K562 (cell line): ENCODE data around the gene FAM20B. TPM values are rescaled to one million over a fixed set of nuclear protein-coding genes. Genes with fewer than 3 reads are reported as not detected.

Experiments
- AFF4 ChIP-seq: sonication (generic); formaldehyde crosslinking; IDR thresholded peaks from 2 replicates; pipeline ENCODE4 v1.8.0; 2023; ENCODE audit warnings: mild to moderate bottlenecking, missing genetic modification reagents
- ARID1B ChIP-seq: fragments of 450-650 bp; IDR thresholded peaks from 2 replicates; pipeline ENCODE4 v1.6.1; 2016; ENCODE audit warnings: antibody characterized with exemption, mild to moderate bottlenecking, inconsistent platforms
- FUS ChIP-seq: fragments of 200-400 bp; formaldehyde crosslinking; optimal IDR thresholded peaks from 2 replicates; pipeline ENCODE3; 2017; ENCODE audit warnings: low read depth, low read length
- GABPB1 ChIP-seq: sonication (generic); formaldehyde crosslinking; IDR thresholded peaks from 2 replicates; pipeline ENCODE4 v1.8.0; 2022; ENCODE audit warnings: mild to moderate bottlenecking, missing genetic modification reagents
- KLF1 ChIP-seq: fragments of 450-650 bp; IDR thresholded peaks from 2 replicates; pipeline ENCODE4 v1.6.1; 2016; ENCODE audit warnings: missing genetic modification characterization, missing compliant biosample characterization
- PHB2 ChIP-seq: fragments of 450-650 bp; IDR thresholded peaks from 2 replicates; pipeline ENCODE4 v1.6.1; 2017; ENCODE audit warnings: low read depth
- PHF8 ChIP-seq: fragments of 200-600 bp; sonication (generic); IDR thresholded peaks from 2 replicates; pipeline ENCODE4 v1.6.1; 2012; ENCODE audit warnings: mixed run types, mild to moderate bottlenecking, inconsistent platforms, low read length, moderate library complexity, borderline replicate concordance
- PKNOX1 ChIP-seq: fragments of 450-650 bp; IDR thresholded peaks from 2 replicates; pipeline ENCODE4 v1.6.1; 2016
- POLR2AphosphoS5 ChIP-seq: IDR thresholded peaks from 2 replicates; pipeline ENCODE4 v1.6.1; 2011; ENCODE audit warnings: mild to moderate bottlenecking, low read depth, low read length, moderate library complexity; ENCODE audit not compliant: control insufficient read depth, insufficient read depth
- POLR3G ChIP-seq: IDR thresholded peaks from 2 replicates; pipeline ENCODE4 v1.6.1; 2011; ENCODE audit not compliant: insufficient read length, insufficient replicate concordance; ENCODE audit errors: extremely low read depth
- PRPF4 ChIP-seq: fragments of 200-400 bp; formaldehyde crosslinking; IDR thresholded peaks from one replicate; pipeline ENCODE4 v1.6.1; 2017; ENCODE audit warnings: low read length, low read depth, mild to moderate bottlenecking; ENCODE audit not compliant: insufficient read depth, poor library complexity, severe bottlenecking
- PURB ChIP-seq: sonication (generic); formaldehyde crosslinking; IDR thresholded peaks from 2 replicates; pipeline ENCODE4 v1.9.0; 2021; ENCODE audit warnings: low read depth, mild to moderate bottlenecking, missing genetic modification reagents
- SAFB2 ChIP-seq: fragments of 200-400 bp; formaldehyde crosslinking; IDR thresholded peaks from 2 replicates; pipeline ENCODE4 v1.6.1; 2018; ENCODE audit warnings: borderline replicate concordance, low read length, low read depth, moderate library complexity; ENCODE audit not compliant: severe bottlenecking
- SRF ChIP-seq, 2 experiments: fragments of 250-450, 450-650 bp in 1 of 2; sonication (Bioruptor Pico) in 1 of 2; sonication (generic) in 1 of 2; formaldehyde crosslinking; IDR thresholded peaks; 2 replicates each; pipeline versions ENCODE4 v1.5.0 to v1.5.1; 2020 to 2022; ENCODE audit warnings: mild to moderate bottlenecking in 1 of 2, missing genetic modification reagents in 1 of 2
- STAG1 ChIP-seq: sonication (generic); formaldehyde crosslinking; IDR thresholded peaks from 2 replicates; pipeline ENCODE4 v1.5.0; 2020; ENCODE audit warnings: missing genetic modification reagents, borderline replicate concordance
- WHSC1 ChIP-seq: IDR thresholded peaks from one replicate; pipeline ENCODE4 v1.6.1; 2012; ENCODE audit warnings: low read length, control low read depth, inconsistent platforms
- ZNF143 ChIP-seq: sonication (generic); formaldehyde crosslinking; IDR thresholded peaks from 2 replicates; pipeline ENCODE4 v1.9.0; 2022; ENCODE audit warnings: mild to moderate bottlenecking, missing genetic modification reagents
- ZNF253 ChIP-seq: fragments of 250-450 bp; sonication (Bioruptor Pico); conservative IDR thresholded peaks from 2 replicates; pipeline ENCODE4 v1.6.1; 2021; ENCODE audit warnings: mild to moderate bottlenecking
- ZNF282 ChIP-seq: sonication (generic); formaldehyde crosslinking; IDR thresholded peaks from 2 replicates; pipeline ENCODE4 v1.8.1; 2023; ENCODE audit warnings: missing genetic modification reagents
- ZNF3 ChIP-seq: fragments of 250-450 bp; sonication (Bioruptor Pico); IDR thresholded peaks from 2 replicates; pipeline ENCODE4 v1.5.0; 2021; ENCODE audit warnings: mild to moderate bottlenecking, moderate library complexity
- ZNF324 ChIP-seq: fragments of 250-450 bp; sonication (Bioruptor Pico); IDR thresholded peaks from 2 replicates; pipeline ENCODE4 v1.4.0; 2020; ENCODE audit warnings: mild to moderate bottlenecking
- polyA plus RNA-seq, 8 experiments: library from polyadenylated mRNA; depleted of rRNA in 4 of 8; stranded (reverse) in 5 of 8; unstranded in 3 of 8; fragments of >200 nt; fragmentation: Nextera tagmentation in 2 of 8; fragmentation: Illumina TruSeq in 1 of 8; extraction: Ambion mirVana in 2 of 8; extraction: Trizol in 1 of 8; gene quantifications; 2 replicates each; pipeline versions ENCODE4 v1.2.1 to v1.2.3, GENCODE V29; 2011 to 2014; ENCODE audit warnings: inconsistent platforms in 1 of 8, missing spikeins in 1 of 8
- total RNA-seq, 7 experiments: library from RNA; depleted of rRNA in 6 of 7; stranded (reverse); fragments of >200 nt in 6 of 7; fragmentation: Illumina TruSeq in 2 of 7; extraction: Trizol in 2 of 7; gene quantifications; 2 replicates each; pipeline versions ENCODE4 v1.2.1 to v1.2.3, GENCODE V29; 2011 to 2021; ENCODE audit warnings: low replicate concordance in 1 of 7
- TF ChIP-seq, protein P1 (sequence below): sonication (generic); formaldehyde crosslinking; IDR thresholded peaks from 2 replicates; pipeline ENCODE4 v1.4.0; 2020; ENCODE audit warnings: mild to moderate bottlenecking, missing genetic modification reagents
- TF ChIP-seq, protein P2 (sequence below): IDR thresholded peaks from 2 replicates; pipeline ENCODE4 v1.6.1; 2011; ENCODE audit not compliant: insufficient read length; ENCODE audit errors: extremely low read depth

FAM20B gene
- total and polyA plus RNA-seq, 9 of the 15 experiments (the other 6 are each of a cell fraction or from before 2014, with no cell fraction given), result 7.2 to 67.5 (median 42.9) TPM

DNA sequence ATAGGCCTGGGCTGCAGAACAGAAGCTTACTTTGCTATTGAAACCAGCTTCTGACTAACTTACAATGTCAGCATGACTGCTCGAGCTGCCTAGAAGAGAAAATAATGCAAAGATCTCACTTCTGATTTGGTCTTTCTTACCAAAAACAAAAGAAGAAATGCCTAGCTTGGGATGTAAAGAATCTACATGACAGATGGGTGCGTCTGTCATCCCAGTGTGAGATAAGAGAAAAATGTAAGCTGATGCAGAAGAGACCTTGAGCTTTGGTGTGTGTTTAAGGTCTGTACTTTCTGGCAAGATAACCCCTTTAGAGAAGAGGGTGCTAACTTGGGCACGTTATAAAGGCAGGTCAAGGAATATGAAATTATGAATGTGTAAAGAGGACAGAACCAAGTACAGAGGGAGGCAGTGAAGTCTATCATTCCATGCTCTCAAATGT lies 3.6 kb downstream of the FAM20B start (continued):
- no peak for TF ChIP-seq ZNF324 (CRISPR knock-in tag)
- TF ChIP-seq PHF8, result no peak
- no peak for TF ChIP-seq FUS
- TF ChIP-seq ARID1B, result peak; percentile 90
- TF ChIP-seq AFF4 (CRISPR knock-in tag), result no peak
- no peak for TF ChIP-seq PHB2
- TF ChIP-seq, protein P1, sequence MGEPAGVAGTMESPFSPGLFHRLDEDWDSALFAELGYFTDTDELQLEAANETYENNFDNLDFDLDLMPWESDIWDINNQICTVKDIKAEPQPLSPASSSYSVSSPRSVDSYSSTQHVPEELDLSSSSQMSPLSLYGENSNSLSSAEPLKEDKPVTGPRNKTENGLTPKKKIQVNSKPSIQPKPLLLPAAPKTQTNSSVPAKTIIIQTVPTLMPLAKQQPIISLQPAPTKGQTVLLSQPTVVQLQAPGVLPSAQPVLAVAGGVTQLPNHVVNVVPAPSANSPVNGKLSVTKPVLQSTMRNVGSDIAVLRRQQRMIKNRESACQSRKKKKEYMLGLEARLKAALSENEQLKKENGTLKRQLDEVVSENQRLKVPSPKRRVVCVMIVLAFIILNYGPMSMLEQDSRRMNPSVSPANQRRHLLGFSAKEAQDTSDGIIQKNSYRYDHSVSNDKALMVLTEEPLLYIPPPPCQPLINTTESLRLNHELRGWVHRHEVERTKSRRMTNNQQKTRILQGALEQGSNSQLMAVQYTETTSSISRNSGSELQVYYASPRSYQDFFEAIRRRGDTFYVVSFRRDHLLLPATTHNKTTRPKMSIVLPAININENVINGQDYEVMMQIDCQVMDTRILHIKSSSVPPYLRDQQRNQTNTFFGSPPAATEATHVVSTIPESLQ (CRISPR knock-in tag), result no peak
- no peak for TF ChIP-seq ZNF143
- TF ChIP-seq ZNF282, result no peak
- no peak for TF ChIP-seq SAFB2
- no peak for TF ChIP-seq PURB (CRISPR knock-in tag)
- no peak for TF ChIP-seq SRF (CRISPR knock-in tag; IDR thresholded peaks at IDR 0.05)
- no peak for TF ChIP-seq GABPB1
- TF ChIP-seq PRPF4, result no peak
- no peak for TF ChIP-seq KLF1
- no peak for TF ChIP-seq POLR3G
- TF ChIP-seq STAG1 (CRISPR knock-in tag), result no peak
- TF ChIP-seq, protein P2, sequence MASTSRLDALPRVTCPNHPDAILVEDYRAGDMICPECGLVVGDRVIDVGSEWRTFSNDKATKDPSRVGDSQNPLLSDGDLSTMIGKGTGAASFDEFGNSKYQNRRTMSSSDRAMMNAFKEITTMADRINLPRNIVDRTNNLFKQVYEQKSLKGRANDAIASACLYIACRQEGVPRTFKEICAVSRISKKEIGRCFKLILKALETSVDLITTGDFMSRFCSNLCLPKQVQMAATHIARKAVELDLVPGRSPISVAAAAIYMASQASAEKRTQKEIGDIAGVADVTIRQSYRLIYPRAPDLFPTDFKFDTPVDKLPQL, result no peak
- no peak; the same call in 1 of the 2 replicates for TF ChIP-seq POLR2AphosphoS5
- TF ChIP-seq PKNOX1, result peak; percentile 93
- no peak for TF ChIP-seq ZNF253 (CRISPR knock-in tag)
- no peak for TF ChIP-seq ZNF3 (CRISPR knock-in tag)
- TF ChIP-seq WHSC1, result no peak
